ENCODE measurements around the gene TP53I11.

Gene TP53I11, protein sequence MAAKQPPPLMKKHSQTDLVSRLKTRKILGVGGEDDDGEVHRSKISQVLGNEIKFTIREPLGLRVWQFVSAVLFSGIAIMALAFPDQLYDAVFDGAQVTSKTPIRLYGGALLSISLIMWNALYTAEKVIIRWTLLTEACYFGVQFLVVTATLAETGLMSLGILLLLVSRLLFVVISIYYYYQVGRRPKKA

DNA sequence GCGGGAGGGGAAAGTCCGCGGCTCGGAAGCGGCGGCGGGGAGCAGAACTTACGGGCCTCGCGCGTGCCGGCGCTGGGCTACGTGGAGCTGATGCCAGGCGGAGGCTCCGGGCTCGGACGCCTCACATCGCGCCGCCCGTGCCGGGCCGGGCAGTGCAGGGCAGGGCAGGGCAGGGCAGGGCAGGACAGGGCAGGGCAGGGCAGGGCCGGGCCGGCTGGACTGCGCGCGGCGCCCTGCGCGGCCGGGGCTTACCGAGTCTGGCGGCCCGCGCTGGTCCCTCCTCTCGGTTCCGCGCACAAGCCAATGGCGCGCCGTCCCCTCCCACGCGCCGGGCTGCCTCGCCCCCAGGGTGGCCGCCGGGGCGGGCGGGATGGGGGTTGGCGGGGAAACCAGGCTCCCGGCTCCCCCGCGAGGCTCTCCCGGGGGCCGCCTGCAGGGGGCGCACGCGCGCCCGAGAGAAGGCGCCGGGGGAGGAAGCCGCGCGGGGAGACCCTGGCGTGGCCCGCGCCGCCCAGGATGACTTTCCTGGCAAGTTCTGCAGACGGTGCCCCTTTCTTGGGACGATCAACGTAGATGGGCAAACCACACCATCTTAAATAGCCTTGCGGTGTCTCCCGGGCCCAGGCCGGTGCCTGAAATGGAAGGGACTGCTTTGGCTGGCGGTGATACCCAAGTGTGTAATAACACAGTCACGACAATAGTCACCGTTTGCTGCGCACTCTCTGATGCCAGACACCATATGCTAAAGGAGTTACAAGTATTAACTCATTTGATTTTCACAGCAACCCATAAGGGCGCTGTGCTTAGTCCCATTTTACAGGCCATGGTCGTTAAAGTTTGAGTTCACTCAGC is at the start of gene TP53I11:
TP53I11 (minus strand) TSS at position 259 of the 852 bp plus-strand sequence. CDS start 12,548 bp downstream, outside the sequence.
- DNase-seq (ENCODE audit: low read depth in 1 of 2, low spot score in 1 of 2): peak; percentile 30 to 49

DNA sequence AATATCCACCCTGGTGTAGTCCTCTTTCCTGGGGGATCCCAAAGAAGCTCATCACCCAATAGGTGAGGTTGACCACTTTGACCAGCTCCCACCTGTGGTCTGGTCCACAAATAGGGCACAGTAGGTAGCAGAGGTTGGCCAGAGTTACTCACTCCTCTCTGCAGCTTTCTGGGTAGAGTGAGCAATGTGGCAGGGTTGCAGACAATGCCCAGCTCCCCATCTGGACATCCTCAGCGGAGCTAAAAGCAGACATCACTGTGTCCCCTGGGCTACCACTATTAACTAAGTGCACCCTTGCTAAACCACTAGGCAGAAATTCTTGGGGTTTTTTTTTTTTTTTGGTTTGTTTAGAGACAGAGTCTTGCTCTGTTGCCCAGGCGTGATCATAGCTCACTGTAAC is 48.4 kb upstream of the TP53I11 start:
- DNase-seq (ENCODE audit: low read depth in 1 of 2, low spot score in 1 of 2): no peak

DNA sequence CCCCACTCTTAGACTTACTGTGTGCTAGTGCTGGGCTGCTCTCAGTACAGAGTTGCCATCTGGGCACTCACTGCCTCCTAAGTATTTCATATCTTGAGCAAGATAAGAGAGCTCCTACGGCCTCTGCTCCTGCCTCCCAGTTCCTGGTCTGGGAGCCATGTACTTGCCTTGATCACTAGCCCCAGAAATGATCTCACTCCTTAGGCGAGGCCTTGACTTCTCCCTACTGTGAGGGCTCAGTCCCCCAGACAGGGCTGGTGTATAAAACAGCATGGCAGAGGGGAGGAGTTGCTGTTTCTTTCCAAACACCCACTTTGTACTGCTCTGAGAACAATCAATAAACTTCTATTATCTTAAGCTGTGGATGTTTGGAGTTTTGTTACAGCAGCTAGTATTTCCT is 47.4 kb upstream of the TP53I11 start:
- no peak for DNase-seq (ENCODE audit: low read depth in 1 of 2, low spot score in 1 of 2)

DNA sequence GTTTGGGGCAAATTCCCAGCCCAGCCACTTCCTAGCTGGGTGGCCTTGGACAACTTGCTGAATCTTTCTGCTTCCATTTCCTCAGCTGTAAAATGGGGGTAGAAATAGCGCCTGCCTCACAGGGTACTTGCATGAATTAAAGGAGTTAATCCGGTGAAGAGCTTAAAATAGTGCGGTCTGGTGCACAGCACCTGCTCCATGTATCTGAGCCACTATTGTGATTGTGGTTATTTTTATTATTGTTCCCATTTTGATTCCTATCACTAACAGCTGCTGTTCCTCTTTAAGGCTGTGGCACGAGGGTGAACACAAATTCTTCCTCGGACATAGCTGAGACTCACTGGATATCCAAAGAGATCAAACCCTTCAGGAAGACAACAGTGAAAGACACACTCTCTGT is 46.9 kb upstream of the TP53I11 start:
- no peak for DNase-seq (ENCODE audit: low read depth in 1 of 2, low spot score in 1 of 2)

DNA sequence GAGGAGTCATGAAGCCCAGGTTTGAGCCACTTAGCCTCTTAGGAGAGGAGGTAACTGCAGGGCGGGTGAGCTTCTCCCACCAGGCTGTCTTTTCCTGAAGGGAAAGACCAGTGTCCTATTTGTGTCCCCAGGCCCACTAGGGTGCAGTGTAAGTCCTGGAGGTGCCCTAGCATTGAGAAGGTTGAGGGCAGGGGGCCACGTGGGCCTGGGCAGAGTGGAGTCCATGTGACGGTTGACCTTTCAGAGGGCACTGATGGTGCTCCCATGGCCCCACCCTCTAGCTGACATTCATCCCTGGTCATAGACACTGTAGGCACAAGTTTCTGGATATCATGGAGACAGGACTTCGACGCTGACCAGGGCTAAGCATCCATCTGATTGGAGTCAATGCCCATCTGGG is 44.1 kb upstream of the TP53I11 start:
- no peak for DNase-seq (ENCODE audit: low read depth in 1 of 2, low spot score in 1 of 2)

DNA sequence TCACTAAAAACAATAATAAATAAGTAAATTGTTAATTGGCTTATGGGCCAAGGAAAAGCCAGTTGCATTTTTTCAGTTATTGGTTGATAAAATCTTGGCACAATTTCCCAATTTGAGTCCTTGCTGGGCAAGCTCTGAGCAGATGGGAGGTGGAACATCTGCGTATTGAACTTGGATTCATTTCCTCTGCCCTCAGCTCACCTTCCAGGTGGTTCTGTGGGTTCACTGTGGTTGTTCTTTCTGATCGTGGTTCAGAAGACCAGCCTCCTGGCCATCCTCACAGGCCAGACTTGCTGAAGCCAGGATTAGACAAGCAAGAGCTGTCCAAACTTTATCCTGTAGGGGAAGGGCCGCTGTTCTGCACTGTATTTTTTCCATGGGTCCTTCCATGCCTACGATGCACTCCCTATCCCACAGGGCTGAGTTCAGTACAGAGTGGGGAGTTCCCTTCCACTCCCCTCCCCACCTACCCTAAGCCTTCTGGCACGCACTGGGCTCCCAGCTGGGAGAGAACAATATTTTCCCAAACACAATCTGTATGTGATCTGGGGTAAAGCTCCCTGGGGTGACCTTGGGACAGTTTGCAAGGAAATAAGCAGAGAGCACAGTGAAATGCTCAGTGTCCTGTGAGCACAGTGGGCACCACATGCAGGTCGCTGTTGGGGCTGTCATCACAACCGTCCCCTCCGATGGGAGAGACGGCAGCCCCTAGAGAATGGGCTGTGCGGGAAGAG is 43.5 kb upstream of the TP53I11 start:
- DNase-seq (ENCODE audit: low read depth in 1 of 2, low spot score in 1 of 2): no peak

DNA sequence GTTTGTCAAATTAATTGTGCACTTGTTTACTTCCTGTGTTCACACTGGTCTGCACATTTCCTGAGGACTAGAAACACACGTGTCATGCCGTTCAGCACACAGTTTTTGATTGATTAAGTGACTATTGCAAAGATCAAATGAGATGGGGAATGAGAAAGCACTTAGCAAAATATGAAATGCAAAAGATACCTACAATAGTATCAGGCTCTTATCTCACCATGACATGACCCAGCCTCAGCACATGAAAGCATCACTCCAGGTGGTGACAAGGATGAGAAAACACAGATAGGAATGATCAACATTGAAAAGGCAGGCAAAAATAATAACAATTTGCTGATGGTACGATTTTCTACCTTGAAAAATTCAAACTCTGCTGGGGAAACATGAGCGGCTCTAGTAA is 42.1 kb upstream of the TP53I11 start:
- no peak for DNase-seq (ENCODE audit: low read depth in 1 of 2, low spot score in 1 of 2)

DNA sequence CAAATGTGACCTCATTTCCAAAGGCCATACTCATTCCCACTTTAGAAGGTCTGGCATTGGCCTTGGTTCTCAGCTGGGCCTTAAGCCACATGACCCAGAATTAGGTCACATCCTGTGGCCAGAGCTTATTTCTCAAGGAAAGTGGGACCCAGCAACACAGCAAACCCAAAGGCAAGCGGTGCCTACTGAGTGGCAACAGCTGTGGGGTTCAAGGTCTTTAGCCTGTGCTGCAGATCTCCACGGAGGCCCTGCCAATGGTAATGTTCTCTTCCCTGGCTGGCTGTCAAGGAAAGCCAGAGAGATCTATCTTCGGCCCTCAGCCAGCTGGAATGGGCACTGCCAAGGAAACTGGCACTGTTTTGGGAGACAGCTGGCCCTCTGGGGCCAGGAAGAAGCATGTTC is 41.5 kb upstream of the TP53I11 start:
- no peak for DNase-seq (ENCODE audit: low read depth in 1 of 2, low spot score in 1 of 2)

DNA sequence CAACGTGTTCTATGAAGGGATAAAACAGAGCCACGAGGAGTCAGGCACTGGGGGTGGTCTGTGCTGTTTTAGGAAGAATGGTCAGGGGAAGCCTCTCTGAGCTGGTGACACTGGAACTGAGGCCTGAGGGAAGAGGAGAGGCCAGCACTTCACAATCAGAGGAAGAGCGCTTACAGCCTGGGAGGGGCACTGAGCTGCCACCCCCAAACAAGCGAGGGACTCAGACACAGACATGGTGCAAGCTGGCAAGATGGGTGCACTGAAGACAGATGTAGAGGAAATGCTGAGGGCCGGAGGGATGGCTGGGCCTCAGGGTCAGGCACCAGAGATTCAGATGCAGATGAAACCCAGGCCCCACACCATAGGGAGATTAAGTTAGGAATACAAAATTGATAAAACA is 40.0 kb upstream of the TP53I11 start:
- DNase-seq (ENCODE audit: low read depth in 1 of 2, low spot score in 1 of 2): no peak

DNA sequence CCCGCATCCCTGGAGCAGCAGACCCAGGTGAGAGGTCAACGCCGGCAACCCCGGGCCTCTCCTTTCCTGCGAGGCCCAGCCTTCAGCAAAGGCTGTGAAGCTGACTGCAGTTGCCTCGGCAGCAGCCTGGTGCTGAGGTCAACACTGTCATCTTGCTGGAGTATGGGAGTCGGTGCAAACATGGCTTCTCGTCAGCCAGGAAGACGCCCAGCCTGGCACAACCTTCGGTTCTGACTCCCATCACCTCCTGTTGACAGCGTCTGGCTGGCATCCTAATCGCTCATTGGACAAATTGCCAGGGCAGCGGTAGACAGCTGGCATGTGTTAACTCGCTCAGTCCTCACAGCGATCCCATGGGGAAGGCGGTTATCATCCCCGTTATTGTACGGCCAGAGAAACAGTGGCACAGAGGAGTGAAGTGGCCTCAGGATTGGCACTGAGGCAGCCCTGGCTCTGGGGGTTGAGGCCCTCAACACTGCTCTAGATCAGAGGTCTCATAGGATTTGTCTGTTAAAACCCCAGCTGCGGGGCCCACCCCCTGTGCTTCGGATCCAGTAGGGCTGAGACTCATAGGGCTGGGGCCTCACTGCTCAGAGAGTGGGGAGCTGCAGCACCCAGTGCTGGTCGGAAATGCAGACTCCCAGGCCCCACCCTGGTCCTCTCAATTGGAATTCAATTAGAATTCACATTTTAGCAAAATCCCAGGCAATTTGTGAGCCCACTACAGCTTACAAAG is 39.3 kb upstream of the TP53I11 start:
- DNase-seq (ENCODE audit: low read depth in 1 of 2, low spot score in 1 of 2): no peak

DNA sequence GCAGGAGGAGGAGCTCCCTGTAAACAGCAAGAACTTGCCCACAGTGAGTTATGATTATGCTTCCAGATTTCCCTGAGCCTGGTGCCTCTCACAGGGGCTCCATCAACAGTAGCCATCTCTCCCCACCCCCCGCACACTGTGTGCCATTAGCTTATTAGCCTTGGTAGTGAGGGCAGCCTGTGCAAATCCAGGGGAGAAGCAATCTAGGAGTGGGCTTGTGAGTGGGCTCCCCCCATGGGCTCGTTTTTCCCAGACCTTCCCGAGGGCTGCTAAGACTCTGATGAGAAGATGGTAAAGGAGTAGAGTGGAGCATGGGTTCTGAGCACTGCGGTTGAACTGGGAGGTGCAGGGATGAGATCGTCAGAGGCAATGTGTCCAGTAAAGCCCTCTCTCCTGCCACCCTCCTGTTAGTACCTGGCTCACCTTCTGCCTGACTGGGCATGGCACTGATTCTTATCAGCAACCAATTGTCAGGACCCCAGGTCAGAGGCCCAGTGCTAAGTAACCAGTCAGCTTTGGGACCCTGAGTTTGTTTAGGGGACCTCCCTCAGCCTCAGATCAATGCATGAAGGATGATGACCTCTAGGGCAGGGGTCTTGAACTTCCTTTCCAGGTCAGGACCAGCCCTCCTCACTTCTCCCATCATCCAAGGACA is 38.4 kb upstream of the TP53I11 start:
- no peak for DNase-seq (ENCODE audit: low read depth in 1 of 2, low spot score in 1 of 2)

DNA sequence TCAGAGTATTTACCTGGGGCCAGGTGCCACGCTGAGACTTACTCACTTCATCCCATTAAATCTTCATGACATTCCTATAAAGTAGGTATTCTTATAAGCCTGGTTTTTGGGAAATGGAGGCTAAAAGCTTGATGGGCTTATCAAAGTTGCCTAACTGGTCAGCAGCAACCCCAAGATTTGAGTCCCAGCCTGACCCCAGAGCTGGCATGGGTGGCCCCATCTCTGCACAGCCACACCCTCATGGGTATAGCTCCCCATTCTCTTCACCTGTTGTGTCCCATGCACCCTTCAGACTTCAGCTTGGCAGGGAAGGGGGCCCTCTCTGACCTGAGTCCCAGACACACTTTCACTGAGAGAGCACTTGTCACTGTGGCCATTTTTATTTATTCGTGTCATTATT is 37.4 kb upstream of the TP53I11 start:
- DNase-seq (ENCODE audit: low read depth in 1 of 2, low spot score in 1 of 2): no peak

DNA sequence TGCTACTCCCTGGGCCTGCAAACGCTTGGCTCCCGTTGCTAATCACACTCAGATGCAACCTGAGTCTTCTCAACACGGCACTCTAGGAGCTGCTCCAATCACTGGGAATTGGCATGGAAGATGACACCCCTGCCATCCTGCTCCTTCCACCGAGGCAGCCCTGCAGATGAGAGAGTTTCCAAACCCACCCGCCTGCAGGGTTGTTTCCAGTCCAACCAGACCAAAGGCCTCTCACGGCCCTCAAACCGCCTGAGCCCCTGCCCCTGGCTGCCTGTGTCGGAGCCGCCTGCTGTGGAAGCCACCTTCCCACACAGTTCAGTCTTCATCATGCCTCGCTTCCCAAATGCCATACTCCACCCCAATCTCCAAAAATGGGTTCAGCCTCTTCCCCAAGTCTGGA is 36.8 kb upstream of the TP53I11 start:
- DNase-seq (ENCODE audit: low read depth in 1 of 2, low spot score in 1 of 2): no peak

DNA sequence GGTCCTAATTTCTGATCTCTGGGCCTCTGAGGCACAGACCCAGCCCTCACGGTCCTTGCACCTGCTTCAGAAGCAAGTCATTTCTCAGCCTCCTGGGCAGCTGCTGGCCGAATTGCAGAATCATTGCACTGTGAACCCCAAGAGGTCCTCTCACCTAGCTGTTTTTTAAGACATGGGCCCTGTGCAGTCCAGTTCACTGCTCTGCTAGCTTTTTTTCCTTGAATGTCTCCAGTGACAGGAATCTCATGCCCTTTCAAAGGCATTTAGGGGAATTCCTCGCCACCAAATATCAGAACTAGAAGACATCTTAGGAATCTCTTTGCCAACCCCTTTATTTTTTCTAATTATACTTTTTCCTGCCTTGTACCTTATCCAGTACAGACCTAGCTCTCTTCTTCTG is 35.6 kb upstream of the TP53I11 start:
- DNase-seq (ENCODE audit: low read depth in 1 of 2, low spot score in 1 of 2): no peak

DNA sequence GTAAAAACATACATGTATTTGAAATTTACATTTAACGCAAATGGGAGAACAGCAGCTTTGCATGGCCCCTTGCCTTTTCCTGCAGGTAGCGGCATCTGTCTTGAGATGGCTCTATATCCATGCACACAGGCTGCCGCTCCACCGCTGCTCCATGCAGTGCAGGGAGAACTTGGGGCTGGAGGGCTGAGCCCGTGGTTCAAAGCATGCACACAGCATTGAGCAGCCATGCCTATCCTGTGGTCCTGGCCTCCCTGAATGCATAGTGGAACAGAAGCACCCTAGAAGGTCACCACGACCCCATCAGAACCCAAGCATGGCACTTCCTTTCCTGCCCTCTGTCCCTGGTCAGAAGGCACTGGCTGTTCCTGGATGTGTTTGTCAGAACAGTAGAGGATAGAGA is 35.0 kb upstream of the TP53I11 start:
- no peak for DNase-seq (ENCODE audit: low read depth in 1 of 2, low spot score in 1 of 2)

DNA sequence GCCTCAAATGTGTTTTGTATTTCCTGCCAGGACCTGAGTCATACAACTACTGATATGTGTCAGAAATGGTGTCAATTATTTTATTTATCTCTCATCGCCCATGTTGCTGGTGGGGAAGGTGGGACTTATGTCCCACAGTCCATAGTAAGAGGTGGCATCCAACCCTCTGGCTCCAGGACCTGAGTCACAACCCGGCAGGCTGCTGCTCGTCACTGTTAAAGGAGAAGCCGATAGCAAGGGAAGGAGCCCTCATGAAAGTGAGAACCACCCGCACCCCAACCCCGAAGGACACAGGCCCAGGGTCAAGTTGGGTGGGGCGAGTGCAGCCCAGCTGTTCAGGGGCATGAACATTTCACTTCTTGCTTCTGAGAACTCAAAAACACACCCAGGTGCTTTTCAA is 33.1 kb upstream of the TP53I11 start:
- no peak for DNase-seq (ENCODE audit: low read depth in 1 of 2, low spot score in 1 of 2)

DNA sequence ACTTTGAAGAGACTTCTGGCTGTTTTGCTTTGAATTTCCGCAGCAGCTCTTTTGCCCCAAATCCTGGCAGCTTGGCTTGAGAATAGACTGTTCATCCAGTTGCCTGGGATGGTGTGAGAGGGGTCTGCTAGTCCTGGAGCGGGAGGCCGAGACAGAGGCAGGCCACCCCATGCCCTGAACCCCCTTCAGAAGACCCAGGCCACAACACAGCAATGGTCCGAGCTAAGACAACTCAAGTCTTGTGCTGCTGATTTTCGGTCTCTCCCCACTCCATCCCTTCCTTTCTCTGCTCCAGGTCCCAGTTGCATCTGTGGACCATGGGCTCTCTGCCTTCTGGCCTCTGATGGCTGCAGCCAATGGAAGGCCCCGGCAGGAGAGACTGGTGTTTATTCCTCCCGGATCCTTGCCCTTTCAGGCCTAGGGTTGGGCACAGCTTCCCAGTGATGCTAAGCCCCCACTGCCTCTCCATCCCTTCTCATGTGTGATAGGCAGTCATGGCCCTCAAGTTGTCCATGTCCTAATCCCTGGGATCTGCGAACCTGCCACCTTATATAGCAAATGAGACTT is 31.9 kb upstream of the TP53I11 start:
- DNase-seq (ENCODE audit: low read depth in 1 of 2, low spot score in 1 of 2): no peak

DNA sequence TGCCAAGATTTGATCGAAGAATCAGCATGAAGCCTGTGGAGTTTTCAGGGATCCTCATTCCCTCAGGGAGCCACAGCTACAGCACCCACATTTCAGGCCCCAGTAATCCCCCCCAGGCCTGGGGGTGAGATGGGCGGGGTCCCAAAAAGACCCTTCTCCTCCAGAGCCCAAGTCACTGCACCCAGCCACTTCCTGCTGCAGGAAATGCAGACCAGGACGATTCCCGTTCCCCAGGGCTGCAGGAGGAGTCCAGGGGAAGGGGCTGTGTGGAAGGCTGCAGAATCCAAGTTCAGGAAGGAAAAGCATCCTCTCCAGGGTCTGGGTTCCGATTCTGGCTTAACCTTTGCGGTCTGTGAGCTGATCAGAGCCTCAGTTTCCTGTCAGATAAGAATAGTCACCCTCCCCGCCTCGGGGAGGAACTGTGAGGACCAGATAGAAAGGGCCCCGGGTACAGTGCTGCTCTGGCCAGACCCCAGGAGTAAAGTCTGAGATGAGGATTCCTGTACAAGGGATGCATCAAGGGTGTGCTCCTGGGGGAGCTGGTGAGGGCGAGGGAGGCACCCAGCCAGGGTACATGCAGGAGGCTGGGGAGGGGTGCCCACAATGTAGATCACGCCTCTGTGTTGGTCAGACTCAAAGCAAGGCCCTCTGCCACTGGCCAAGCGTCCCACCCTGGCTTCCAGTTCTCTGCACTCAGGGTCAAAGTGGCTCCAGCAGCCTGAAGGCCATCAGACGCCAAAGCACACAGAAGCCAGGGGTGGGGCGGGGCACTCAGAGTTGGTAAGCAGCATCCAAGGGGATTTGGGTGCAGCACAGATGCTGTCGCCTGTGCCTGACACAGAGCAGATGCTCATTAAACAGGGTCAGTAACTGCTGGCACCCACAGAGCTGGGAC is 30.1 kb upstream of the TP53I11 start:
- DNase-seq (ENCODE audit: low read depth in 1 of 2, low spot score in 1 of 2): no peak

DNA sequence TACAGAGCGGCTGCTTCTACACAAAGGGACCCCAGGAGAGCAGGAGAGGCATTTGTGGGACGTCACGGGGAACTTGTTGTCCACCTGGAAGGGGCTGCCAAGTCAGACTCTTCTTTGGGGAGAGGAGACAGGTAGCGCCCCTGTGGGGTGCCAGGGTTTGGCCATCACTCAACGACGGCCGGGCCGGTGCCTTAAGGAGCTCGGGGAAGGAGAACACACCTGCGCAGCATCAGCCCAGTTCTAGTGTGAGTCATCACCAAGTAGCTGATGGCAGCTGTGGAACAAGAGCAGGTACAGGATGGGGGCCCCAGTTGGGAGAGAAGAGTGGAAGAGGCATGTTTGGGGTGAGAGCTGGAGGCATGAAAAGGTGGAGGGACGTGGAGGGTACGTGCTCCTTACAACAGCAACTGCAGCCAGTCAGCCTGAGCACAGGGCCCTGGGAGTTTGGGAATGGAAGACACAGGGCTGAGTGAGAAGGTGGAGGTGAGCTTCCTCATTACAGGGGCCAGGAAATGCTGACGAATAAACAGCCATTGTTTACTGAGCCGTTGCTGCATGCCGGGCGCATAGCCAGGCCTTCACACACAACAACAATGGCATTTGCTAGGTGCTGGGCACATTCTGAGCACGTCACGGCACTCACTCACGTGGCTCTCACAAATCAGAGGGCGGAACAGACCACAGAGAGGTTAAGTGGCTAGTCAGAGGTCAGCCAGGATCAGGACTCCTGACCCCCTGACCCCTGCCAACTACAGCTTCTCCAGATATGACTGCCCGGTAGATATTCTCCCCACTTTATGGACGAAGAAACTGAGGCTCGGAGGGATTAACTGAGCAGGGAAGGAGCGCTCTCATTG is 29.1 kb upstream of the TP53I11 start:
- no peak for DNase-seq (ENCODE audit: low read depth in 1 of 2, low spot score in 1 of 2)

Measured in activated T-helper 1 cell treated with anti-CD3 and anti-CD28 coated beads, Interleukin-2, amount 50 U/mL, for 16 hours (primary cell).